Astrocyte of the cerebellum (primary cell): ENCODE data around the gene EVL.

Experiments used
- DNase-seq: peaks from one replicate; pipeline ENCODE4 v3.0.0-alpha.2; 2011; ENCODE audit warnings: low read depth
- H3K4me3 ChIP-seq: 2 replicates; pipeline ENCODE4 v1.5.1; 2011; ENCODE audit warnings: mild to moderate bottlenecking, low read depth, low read length, moderate library complexity
- CTCF ChIP-seq: IDR thresholded peaks from 2 replicates; pipeline ENCODE4 v1.5.1; 2012; ENCODE audit warnings: low read length, low read depth, moderate library complexity, mild to moderate bottlenecking; ENCODE audit errors: missing control alignments
- in situ Hi-C: cut with HindIII; loops from 2 replicates; pipeline ENCODE4 v1.10.0; 2017; ENCODE audit warnings: low sequenced_read_pairs

The EVL gene

DNA sequence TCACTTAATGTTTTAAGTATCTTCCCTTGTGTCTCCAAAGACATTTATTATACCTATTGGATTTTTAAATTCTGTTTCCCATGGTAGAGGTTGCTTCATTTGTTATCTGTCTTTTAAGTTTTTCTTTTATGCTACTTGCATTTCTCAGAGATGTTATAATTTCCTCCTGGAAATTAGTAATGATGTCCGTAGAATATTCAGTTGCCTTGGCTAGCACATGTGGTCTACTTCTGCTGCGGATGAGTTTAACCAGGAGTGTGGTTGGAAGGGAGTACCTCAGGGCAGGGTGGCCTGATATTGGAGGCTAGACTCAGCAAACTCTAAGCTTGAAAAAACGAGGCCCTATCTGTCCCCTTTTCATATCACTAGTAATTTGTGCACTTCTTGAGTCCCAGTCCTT, 8.8 kb upstream of the EVL start:
- DNase-seq, result no peak
- in situ Hi-C loops, result loop anchor here (5.0 kb wide), 1 partner anchor 46 kb away; no protein-coding TSS in a partner anchor

DNA sequence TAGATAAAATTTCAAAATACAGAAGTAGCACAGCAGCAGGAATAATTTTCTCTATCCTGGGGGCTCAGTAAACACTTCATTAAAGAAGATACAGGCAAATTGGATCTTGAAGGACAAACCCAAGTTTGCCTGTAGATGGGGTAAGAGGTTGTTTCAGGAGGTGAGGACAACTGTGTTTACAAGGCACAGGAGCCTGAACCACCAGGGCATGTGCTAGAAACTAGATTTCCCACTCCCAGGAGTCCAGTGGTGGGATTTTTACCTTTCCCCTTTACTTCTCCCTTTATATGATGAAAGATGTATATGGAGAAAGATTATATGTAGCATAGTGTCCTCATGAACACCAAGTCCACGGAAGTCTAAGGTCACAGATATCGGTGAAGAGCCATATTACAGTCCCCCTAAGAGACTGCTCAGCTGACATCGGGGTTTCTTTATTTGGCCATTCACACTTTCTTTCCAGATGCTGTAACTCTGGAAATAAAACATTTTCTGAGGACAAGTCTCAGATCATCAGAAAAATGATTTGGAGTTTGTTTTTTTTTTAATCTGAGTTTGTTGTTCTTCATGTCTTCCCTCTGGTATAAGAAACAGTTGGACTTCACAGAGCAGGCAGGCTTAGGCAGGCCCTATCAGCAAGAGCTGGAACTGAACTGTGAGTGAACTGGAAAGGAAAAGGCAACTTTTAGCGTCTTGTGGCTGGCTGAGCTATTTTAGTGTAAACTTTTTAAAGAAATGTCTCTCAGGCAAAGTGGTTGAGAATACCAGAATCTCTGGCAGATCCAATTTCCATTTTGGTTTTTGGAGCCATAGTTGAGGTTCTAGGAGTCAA, 8.0 kb upstream of the EVL start:
- H3K4me3 ChIP-seq, result no peak overlapping the region

More for the DNA sequence above, 8.8 kb upstream of the EVL start:
- TF ChIP-seq CTCF, result no peak
- no peak overlapping the region for H3K4me3 ChIP-seq

GRCh38 chr14:100058777-100059437, 6.3 kb upstream of the EVL start:
- DNase-seq, result no peak
- TF ChIP-seq CTCF, result no peak
- no peak overlapping the region for H3K4me3 ChIP-seq
- in situ Hi-C loops, result loop anchor here (5.0 kb wide), 1 partner anchor 43 kb away; no protein-coding TSS in a partner anchor

More for the DNA sequence above, 8.0 kb upstream of the EVL start:
- DNase-seq, result no peak
- TF ChIP-seq CTCF, result peak; percentile 26
- in situ Hi-C loops, result loop anchor here (5.0 kb wide), 1 partner anchor 45 kb away; no protein-coding TSS in a partner anchor

- DNase-seq, result no peak
- H3K4me3 ChIP-seq, result no peak overlapping the region
- in situ Hi-C loops, result loop anchor here (5.0 kb wide), 1 partner anchor 43 kb away; no protein-coding TSS in a partner anchor
- TF ChIP-seq CTCF, result no peak
Observed at GRCh38 chr14:100059438-100059781, 5.8 kb upstream of the EVL start.

DNA sequence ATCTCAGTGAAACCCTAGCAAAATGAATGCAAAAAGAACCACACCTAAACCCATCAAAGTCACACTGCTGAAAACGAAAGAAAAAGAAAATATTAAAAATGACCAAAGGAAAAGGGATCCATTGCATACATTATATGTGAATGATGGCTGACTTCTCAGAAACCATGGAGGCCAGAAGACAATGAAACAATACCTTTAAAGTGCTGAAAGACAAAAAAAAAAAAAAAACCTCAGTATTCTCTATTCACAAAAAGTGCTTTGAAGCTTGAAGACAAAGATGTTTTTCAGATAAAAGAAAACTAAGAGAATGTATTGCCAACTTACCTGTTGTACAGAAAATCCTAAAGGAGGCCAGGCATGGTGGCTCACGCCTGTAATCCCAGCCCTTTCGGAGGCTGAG, 4.5 kb upstream of the EVL start:
- no peak for DNase-seq
- in situ Hi-C loops, result no loop called here
- TF ChIP-seq CTCF, result no peak
- H3K4me3 ChIP-seq, result no peak overlapping the region

- in situ Hi-C loops, result no loop called here
- no peak overlapping the region for H3K4me3 ChIP-seq
- DNase-seq, result no peak
- TF ChIP-seq CTCF, result no peak
Observed at GRCh38 chr14:100062590-100062989, 2.6 kb upstream of the EVL start.
